ENCODE measurements around the gene MASP1. TPM values are rescaled to one million over a fixed set of nuclear protein-coding genes. Genes with fewer than 3 reads are reported as not detected.

MASP1 gene
- total RNA-seq, 2 experiments from 2014 or later: not detected

- CTCF ChIA-PET (ENCODE audit: unreplicated experiment): no interaction called here
- POLR2A ChIA-PET: interaction anchor here (1.1 to 1.3 kb wide), 2 partner anchors 7 to 10 kb away, joined by 3 to 4 read pairs; no protein-coding TSS in a partner anchor
- no peaks in the 10 kb centered on the region for H3K79me2 ChIP-seq (ENCODE audit: insufficient read depth, low read depth, low read length)
- no peak overlapping the region for H3K4me2 ChIP-seq (ENCODE audit: low read length)
- no peaks in the 10 kb centered on the region for H3K4me1 ChIP-seq (ENCODE audit: insufficient read depth, low read length, poor library complexity, severe bottlenecking)
- BruUV-seq (replicated peaks): no TSS peak
- no peaks in the 10 kb centered on the region for H3K9me3 ChIP-seq (ENCODE audit: low read length)
- no peak overlapping the region for H3K4me3 ChIP-seq (ENCODE audit: low read depth, low read length, poor library complexity, severe bottlenecking)
- H4K20me1 ChIP-seq (ENCODE audit: insufficient read depth, low read length): no peaks in the 10 kb centered on the region
- H3K9me2 ChIP-seq (ENCODE audit: insufficient read depth, low read length): no peaks in the 10 kb centered on the region
- no peak overlapping the region for H3K27ac ChIP-seq (ENCODE audit: low read depth, low read length, poor library complexity, severe bottlenecking)
- H3K36me3 ChIP-seq (ENCODE audit: insufficient read depth, low read length): no peaks in the 10 kb centered on the region
- intact Hi-C loops (cut with micrococcal nuclease; ENCODE audit: unreplicated experiment): no loop called here
- H2AFZ ChIP-seq (ENCODE audit: low read length): no peak overlapping the region
- DNase-seq (ENCODE audit: low spot score): no peak
- TF ChIP-seq EZH2phosphoT487 (IDR thresholded peaks at IDR 0.05; ENCODE audit: borderline replicate concordance, low read depth, low read length) (no peak), CTCF (conservative IDR thresholded peaks at IDR 0.05; ENCODE audit: low read length) (no peak)
Observed at GRCh38 chr3:187288855-187289605, 2.5 kb downstream of the MASP1 start.

GRCh38 chr3:187288131-187288854, 3.2 kb downstream of the MASP1 start:
- Histone ChIP-seq H3K4me2 (ENCODE audit: low read length) (no peak overlapping the region), H3K4me3 (ENCODE audit: low read depth, low read length, poor library complexity, severe bottlenecking) (no peak overlapping the region), H3K27ac (ENCODE audit: low read depth, low read length, poor library complexity, severe bottlenecking) (no peak overlapping the region), H3K9me2 (ENCODE audit: insufficient read depth, low read length) (no peaks in the 10 kb centered on the region), H4K20me1 (ENCODE audit: insufficient read depth, low read length) (no peaks in the 10 kb centered on the region), H3K9me3 (ENCODE audit: low read length) (no peaks in the 10 kb centered on the region), H3K4me1 (ENCODE audit: insufficient read depth, low read length, poor library complexity, severe bottlenecking) (no peaks in the 10 kb centered on the region), H3K79me2 (ENCODE audit: insufficient read depth, low read depth, low read length) (no peaks in the 10 kb centered on the region), H3K36me3 (ENCODE audit: insufficient read depth, low read length) (no peaks in the 10 kb centered on the region), H2AFZ (ENCODE audit: low read length) (no peak overlapping the region)
- no peak for DNase-seq (ENCODE audit: low spot score)
- CTCF ChIA-PET (ENCODE audit: unreplicated experiment): no interaction called here
- TF ChIP-seq EZH2phosphoT487 (IDR thresholded peaks at IDR 0.05; ENCODE audit: borderline replicate concordance, low read depth, low read length) (no peak), CTCF (conservative IDR thresholded peaks at IDR 0.05; ENCODE audit: low read length) (no peak)
- POLR2A ChIA-PET: interaction anchor here (1.1 to 1.3 kb wide), 2 partner anchors 8 to 11 kb away, joined by 3 to 4 read pairs; no protein-coding TSS in a partner anchor
- no TSS peak for BruUV-seq (replicated peaks)
- intact Hi-C loops (cut with micrococcal nuclease; ENCODE audit: unreplicated experiment): no loop called here

- Histone ChIP-seq H3K27ac (ENCODE audit: low read depth, low read length, poor library complexity, severe bottlenecking) (no peak overlapping the region), H3K9me2 (ENCODE audit: insufficient read depth, low read length) (no peaks in the 10 kb centered on the region), H4K20me1 (ENCODE audit: insufficient read depth, low read length) (no peaks in the 10 kb centered on the region), H3K4me2 (ENCODE audit: low read length) (no peak overlapping the region), H2AFZ (ENCODE audit: low read length) (no peak overlapping the region), H3K79me2 (ENCODE audit: insufficient read depth, low read depth, low read length) (no peaks in the 10 kb centered on the region), H3K4me3 (ENCODE audit: low read depth, low read length, poor library complexity, severe bottlenecking) (no peak overlapping the region), H3K36me3 (ENCODE audit: insufficient read depth, low read length) (no peaks in the 10 kb centered on the region), H3K9me3 (ENCODE audit: low read length) (no peaks in the 10 kb centered on the region), H3K4me1 (ENCODE audit: insufficient read depth, low read length, poor library complexity, severe bottlenecking) (no peaks in the 10 kb centered on the region)
- CTCF ChIA-PET (ENCODE audit: unreplicated experiment): no interaction called here
- DNase-seq (ENCODE audit: low spot score): no peak
- no peak for TF ChIP-seq EZH2phosphoT487 (IDR thresholded peaks at IDR 0.05; ENCODE audit: borderline replicate concordance, low read depth, low read length)
- TF ChIP-seq CTCF (conservative IDR thresholded peaks at IDR 0.05; ENCODE audit: low read length): no peak
- intact Hi-C loops (cut with micrococcal nuclease; ENCODE audit: unreplicated experiment): no loop called here
- POLR2A ChIA-PET: interaction anchor here (1.4 kb wide), 1 partner anchor 13 kb away, joined by 3 read pairs; no protein-coding TSS in a partner anchor
- no TSS peak for BruUV-seq (replicated peaks)
Observed at GRCh38 chr3:187287256-187287655, 4.3 kb downstream of the MASP1 start.

Data from OCI-LY7 (cell line).